Measurements from ENCODE around the gene OTOG.

DNA sequence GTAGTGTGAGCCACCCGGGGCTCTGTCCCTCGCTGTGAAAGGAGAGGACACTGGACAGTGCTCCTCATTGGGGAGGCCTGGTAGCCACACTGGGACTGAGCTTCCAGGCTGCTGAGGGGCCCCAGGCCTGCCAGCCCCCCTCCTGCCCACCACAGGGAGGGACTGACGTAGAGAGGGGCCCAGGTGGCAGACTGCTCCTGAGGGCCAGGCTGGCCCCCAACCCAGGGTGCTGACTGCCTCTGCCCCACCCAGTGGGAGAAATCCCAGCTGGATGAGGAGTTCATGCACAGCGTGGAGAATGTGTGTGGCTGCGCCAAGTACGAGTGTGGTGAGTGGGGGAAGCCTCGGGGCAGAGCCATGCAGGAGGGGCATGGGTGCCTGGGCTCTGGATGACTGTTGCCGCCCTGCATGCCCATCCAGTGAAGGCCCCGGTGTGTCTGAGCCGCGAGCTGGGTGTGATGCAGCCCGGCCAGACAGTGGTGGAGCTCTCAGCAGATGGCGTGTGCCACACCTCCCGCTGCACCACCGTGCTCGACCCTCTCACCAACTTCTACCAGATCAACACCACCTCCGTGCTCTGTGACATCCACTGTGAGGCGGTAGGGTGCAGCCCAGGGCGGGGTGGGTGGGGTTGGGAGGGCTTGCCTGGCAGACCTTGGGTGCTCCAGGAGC is 93.6 kb downstream of the OTOG start:
- TF ChIP-seq YY1 (tag by site-specific recombination; IDR thresholded peaks at IDR 0.05) (no peak), ZNF274 (IDR thresholded peaks at IDR 0.05; ENCODE audit: low read length) (no peak), ZNF274 (tag by site-specific recombination; IDR thresholded peaks at IDR 0.05; ENCODE audit: borderline replicate concordance) (no peak), ZNF24 (tag by site-specific recombination; IDR thresholded peaks at IDR 0.05) (no peak)
- TF ChIP-seq, protein P1, sequence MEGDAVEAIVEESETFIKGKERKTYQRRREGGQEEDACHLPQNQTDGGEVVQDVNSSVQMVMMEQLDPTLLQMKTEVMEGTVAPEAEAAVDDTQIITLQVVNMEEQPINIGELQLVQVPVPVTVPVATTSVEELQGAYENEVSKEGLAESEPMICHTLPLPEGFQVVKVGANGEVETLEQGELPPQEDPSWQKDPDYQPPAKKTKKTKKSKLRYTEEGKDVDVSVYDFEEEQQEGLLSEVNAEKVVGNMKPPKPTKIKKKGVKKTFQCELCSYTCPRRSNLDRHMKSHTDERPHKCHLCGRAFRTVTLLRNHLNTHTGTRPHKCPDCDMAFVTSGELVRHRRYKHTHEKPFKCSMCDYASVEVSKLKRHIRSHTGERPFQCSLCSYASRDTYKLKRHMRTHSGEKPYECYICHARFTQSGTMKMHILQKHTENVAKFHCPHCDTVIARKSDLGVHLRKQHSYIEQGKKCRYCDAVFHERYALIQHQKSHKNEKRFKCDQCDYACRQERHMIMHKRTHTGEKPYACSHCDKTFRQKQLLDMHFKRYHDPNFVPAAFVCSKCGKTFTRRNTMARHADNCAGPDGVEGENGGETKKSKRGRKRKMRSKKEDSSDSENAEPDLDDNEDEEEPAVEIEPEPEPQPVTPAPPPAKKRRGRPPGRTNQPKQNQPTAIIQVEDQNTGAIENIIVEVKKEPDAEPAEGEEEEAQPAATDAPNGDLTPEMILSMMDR (tag by site-specific recombination; IDR thresholded peaks at IDR 0.05), result no peak

All from HEK293 (cell line).